Measurements from ENCODE around the gene ASIC3.
A peak's percentile ranks its signal among the peaks of the same experiment; 100 is the strongest.
"Not testable (repeated sequence)": the region's sequence is repeated elsewhere in the genome, so short reads cannot be mapped to it uniquely, and the experiment has no call there.

Gene ASIC3

GRCh38 chr7:151013733-151014497 is 34.4 kb upstream of the ASIC3 start:
- DNase-seq (ENCODE audit: low read depth in 2 of 2, low spot score in 1 of 2), result peak; percentile 66 to 78

DNA sequence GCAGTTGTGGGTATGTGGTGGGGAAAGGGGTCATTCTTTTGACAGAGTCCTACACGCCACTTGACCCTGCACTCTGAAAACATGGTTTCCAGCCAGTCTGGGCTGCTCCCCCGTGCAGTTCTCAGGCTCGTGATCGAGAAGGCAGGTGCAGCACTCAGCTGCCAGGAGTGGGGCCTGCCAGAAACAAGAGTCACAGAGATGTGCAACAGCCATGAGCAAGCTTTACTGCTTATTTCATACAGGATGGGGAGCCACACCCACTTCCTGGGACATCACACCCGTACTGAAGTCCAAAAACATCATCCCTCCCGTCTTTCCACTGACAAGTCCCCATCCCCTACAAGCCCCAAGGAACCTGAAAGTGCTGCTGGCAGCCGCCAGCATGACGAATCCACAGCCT is 33.4 kb upstream of the ASIC3 start:
- no peak for DNase-seq (ENCODE audit: low read depth in 2 of 2, low spot score in 1 of 2)

DNA sequence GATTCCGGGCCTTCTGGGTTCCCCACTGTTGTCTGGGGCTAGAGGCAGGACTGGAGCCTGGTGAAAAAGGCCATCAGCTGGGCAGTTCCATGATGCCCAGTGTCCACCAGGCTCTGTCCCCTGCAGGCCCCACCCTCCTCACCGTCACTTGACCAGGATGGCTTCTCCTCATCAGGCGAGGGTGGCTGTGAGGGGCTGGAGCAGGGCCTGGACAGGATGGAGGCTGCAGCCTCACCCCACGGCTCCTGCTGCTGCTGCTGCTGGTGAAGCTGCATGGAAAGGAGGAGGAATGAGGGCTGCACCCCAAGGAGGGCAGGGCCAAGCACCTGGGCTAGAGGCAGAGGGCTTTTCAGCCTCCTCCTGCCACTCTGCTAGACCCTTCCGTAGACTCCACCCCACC is 32.4 kb upstream of the ASIC3 start:
- DNase-seq (ENCODE audit: low read depth in 2 of 2, low spot score in 1 of 2), result no peak

DNA sequence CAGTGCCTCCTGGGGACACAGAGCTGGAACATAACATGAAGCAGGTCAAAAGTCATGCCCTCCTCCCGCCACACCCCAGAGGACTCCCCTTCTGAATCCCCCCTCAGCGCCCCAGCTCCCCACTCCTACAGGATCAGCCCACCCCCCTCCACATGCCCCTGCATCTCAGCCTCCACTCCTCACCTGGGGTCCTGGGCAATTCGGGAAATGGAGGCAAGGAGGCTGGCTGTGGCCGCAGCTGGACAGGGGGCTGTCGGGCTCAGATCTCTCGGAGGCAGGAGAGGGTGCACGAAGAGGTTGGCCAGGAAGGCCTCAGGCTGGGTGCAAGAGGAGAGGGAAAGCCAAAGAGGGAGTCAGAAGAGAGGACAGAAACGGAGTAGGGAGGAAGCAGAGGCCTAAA is 31.8 kb upstream of the ASIC3 start:
- no peak for DNase-seq (ENCODE audit: low read depth in 2 of 2, low spot score in 1 of 2)

DNA sequence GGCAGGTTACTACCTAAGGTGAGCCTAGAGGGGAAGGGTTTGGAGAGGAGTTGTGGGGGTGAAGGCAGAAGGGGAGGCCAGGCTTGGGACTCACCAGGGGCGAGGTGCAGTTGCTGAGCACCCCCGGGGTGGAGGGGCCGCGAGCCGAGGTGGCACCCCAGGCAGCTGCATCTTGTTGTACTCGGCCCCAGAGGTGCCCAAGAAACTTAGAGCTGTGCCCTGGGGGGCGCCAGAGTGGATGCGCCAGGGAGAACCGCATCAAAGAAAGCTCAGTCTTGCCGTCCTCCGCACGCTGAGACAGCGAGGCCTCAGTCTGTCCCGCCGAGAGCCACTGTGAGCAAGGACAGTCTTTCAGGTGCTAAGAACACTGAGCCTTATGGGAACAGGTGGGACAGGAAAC is 31.4 kb upstream of the ASIC3 start:
- DNase-seq (ENCODE audit: low read depth in 2 of 2, low spot score in 1 of 2), result no peak

DNA sequence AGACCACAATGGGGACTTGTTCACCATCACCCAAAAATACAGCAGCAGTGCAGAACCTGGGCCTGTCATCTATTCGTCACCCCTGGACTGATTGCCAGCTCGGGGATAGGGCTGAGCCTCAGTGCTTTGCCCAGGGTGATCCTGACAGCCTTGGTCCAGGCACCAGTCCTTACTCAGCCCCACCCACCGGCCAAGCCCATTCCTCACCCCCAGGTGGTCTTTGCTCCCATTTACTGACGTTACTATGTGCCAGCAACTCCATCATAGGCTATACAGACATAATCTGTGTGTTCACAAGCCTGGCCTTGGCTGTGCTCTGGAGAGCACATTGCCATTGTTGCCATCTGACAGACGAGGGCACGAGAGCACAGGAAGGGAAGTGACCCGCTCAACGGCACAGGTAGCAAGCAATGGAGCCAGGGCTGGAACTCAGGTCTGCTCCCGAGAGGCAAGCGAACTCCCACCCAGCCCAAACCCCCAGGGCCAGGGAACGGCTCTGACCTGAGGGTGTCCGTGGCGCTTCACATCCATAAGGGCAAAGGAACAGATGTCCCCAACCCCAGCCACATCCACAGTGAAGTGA is 30.9 kb upstream of the ASIC3 start:
- DNase-seq (ENCODE audit: low read depth in 2 of 2, low spot score in 1 of 2), result no peak

DNA sequence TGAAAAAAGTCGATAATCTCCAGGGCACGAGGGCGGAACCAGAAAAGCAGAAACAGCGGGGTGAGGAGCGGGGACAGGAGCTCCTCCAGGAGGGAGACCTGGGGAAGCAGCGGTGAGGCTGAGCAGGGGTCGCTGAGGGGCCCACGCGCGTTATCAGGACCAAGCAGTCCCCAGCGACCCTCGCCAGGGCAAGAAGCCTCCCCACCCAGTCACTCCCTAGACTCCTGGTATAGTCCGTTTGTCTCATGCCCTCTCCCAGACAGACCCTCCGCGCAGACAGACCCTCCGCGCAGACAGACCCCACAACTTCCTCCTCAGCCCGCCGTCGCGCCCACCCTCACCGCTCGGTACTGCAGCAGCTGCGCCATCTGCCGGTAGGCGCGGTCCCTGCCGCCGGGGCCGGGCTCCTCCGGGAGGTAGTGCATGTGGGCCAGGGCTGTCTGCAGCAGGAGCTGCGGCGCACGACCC is 30.3 kb upstream of the ASIC3 start:
- peak; percentile 62 to 71 for DNase-seq (ENCODE audit: low read depth in 2 of 2, low spot score in 1 of 2)

DNA sequence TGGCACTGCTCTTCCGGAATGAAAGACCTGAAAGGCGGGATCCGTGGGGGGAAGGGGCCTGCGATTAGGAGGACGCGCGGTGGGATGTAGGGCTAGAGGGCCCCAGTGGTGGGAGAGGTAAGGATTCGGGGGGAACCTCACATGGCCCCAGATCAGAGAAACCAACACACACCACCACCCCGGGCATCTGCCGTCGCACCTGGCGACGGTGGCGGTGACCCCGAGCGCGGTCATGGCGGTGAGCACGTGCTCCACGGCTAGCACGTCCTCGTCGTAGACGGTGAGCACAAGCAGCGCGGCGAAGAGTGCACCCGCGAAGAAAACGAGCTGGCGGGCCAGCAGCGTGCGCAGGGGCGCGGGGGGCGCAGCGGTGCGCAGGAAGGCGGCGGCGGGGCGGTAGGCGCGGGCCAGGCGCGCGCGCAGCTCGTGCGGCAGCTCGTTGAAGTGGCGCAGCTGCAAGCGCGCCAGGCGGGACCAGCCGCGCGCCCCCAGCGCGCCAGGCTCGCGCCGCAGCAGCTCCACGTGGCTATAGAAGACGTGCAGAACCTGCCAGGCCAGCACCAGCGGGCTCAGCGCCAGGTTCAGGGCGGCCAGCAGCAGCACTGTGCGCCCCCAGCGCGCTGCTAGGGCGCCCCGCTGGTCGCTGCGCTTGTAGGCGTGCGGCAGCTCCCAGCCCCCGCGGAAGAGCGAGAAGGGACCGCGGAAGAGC is 29.8 kb upstream of the ASIC3 start:
- DNase-seq (ENCODE audit: low read depth in 2 of 2, low spot score in 1 of 2), result no peak

- DNase-seq (ENCODE audit: low read depth in 2 of 2, low spot score in 1 of 2), result no peak
These were observed 29.2 kb upstream of the ASIC3 start for GRCh38 chr7:151019130-151019447.

DNA sequence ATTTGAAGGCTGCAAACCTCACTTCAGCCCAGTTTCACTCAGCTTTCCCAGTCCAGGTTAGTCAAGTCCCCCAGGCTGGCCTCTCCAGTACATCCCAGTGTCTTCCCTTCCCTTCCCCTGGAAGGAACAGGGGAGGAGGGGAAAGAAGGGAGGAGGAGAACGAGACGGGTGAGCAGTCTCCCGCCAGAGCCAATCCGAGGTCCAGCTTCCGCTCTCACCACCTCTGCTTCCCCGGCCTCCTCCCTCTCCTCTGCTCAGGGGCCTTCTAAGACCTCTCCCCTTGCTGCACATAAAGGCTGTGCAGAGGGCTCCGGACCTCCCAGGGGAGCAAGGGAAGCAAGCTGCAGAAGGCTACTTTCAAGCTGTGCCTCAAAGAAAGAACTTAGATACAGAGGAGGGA is 28.1 kb upstream of the ASIC3 start:
- no peak for DNase-seq (ENCODE audit: low read depth in 2 of 2, low spot score in 1 of 2)

DNA sequence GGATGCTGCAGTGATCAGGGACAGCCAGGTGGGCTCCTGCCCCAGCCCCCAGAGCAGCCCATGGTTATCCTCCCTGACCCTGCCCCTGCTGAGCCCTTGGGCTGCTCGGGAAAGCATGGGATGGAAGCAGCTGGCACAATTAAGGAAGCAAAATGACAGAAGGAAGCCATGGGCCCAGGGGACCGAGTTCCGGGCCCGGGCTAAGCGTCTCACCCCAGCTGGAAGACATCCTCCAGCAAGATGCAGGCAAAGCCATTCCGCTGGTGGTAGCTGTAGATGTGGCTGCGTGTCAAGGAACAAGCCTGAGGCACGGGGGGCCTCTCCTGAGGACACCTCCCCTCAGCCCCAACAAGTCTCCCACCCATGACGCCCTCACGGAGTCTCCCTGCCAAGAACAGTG is 25.1 kb upstream of the ASIC3 start:
- no peak for DNase-seq (ENCODE audit: low read depth in 2 of 2, low spot score in 1 of 2)

- no peak for DNase-seq (ENCODE audit: low read depth in 2 of 2, low spot score in 1 of 2)
These were observed 23.8 kb upstream of the ASIC3 start, which contains the start of gene ATG9B for GRCh38 chr7:151024435-151025056. ATG9B (minus strand) TSS chr7:151024494; CDS start chr7:151024423, 71 bp downstream.

DNA sequence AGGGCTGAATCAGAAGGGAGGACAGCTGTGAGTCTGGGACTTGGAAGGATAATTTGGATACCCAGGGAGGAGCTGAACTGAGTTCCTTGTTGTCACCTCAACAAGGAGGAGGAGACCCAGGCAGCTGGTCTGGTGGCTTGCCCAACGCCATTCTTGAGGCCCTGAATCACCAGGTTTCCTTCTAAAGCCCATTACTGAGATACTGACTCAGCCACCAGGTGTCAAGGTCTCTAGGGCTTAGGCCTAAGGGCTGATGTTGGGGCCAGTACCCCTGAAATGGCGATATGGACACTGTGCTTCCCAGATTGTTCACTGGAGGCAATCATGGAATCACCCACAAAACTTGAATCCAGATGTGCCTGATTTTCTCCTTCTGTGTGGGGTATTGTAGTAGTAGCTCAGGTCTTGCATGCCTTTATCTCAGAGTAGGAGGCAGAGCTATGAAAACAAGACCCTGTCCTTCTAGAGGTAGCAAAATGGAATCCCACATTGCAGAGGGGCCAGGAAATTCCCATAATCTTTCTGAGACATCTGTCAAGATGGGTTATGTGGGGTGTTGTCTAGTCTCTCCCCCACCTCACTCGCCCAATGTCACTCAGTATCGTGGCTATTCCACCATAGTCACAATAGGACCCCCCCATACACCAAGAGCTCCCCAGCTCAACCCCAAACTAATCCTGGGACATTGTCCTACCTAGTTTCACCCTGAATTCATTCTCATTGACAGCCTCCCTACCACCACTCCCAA is 22.2 kb upstream of the ASIC3 start:
- DNase-seq (ENCODE audit: low read depth in 2 of 2, low spot score in 1 of 2), result no peak

- not testable (repeated sequence) for DNase-seq (ENCODE audit: low read depth in 2 of 2, low spot score in 1 of 2)
These were observed 21.3 kb upstream of the ASIC3 start for GRCh38 chr7:151026771-151027727.

DNA sequence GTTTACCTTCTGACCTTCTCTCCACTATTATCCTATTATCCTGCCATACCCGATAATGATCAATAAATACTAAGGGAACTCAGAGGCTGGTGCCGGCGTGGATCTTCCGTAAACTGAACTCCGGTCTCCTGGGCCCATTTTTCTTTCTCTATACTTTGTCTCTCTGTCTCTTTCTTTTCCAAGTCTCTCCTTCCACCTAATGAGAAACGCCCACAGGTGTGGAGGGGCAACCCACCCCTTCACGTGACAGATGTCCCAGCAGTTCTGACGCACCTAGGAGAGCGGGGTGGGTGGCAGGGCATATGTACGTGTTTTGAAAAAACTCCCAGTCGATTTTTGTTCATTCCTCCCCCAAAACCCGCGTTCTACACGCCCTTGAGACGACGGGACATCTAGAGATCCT is 20.6 kb upstream of the ASIC3 start:
- not testable (repeated sequence) for DNase-seq (ENCODE audit: low read depth in 2 of 2, low spot score in 1 of 2)

DNA sequence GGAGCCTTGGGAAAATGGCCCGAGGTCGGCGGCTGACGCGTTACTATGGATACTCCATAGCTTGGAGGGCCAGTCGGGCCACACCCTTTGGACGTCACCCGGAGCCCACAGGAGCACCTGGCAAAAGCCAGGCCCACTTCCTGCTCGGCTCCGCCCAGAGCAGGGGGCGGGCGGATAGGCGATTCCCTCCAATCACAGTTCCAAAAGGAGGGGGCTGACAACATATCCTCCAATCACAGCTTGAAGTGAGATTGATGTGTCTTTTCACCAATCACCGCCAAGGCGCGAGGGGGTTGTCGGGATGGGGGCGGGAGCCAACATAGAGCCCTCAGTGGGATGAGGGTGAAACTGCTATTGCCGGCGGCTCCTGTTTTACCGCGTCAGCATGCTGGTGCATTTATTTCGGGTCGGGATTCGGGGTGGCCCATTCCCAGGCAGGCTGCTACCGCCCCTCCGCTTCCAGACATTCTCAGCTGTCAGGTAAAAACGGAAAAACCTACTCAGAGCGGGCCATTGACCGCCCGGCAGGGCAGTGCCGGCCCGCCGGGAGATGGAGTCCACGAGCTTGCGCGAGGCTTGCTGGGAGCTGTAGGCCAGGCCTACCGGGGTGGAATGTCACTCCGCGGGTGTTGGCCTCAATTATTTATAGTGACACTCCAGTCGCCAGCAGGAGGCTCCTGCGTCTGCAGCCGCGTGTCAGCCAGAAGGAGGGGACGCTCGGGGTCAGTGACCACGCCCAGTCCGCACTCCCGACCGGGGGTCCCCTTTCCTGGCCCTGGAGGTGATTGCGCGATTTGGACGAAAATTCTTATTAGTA is 20.0 kb upstream of the ASIC3 start, which contains the start of gene ABCB8:
ABCB8 (plus strand) TSS at position 320 of the 817 bp plus-strand sequence; CDS start at position 386, 66 bp downstream.
- peak; percentile 94 to 95 for DNase-seq (ENCODE audit: low read depth in 2 of 2, low spot score in 1 of 2)

DNA sequence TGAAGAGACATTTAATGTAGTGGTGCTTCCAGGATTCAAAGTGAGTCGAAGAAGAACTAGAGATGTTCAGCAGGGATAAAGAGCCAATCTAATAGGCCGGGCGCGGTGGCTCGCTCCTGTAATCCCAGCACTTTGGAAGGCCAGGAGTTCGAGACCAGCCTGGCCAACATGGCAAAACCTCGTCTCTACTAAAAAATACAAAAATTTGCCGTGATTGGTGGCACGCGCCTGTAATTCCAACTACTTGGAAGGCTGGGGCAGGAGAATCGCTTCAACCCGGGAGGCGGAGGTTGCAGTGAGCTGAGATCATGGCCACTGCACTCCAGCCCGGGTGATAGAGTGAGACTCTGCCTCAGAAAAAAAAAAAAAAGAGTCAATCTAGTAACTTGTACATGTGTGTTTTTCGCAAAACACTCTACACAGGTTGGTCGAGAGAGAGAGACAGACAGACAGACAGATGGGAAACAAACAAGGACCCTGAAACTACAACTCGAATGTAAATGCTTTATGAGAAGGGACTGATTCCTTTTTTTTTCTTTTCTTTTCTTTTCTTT is 19.3 kb upstream of the ASIC3 start:
- DNase-seq (ENCODE audit: low read depth in 2 of 2, low spot score in 1 of 2), result no peak

DNA sequence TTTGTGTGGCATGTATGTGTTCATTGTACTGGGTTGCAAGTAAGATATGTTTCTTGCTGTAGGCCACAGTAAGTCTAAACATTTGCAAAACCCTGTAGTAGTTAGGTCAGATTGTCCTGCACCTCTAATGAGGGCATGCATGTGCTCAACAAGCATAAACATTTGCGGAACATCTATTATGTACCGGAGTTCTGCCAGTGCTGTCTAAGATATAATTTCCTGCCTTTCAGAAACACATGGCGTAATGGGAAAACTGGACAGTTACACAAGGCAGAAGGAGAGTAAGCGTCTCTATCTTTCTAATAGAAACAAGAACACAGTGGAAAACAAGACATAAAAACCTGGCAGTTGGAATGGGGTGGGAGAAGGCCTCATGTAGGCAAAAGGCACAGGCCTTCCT is 17.3 kb upstream of the ASIC3 start:
- no peak for DNase-seq (ENCODE audit: low read depth in 2 of 2, low spot score in 1 of 2)
